ENCODE measurements around the gene MINK1.

MINK1 gene

GRCh38 chr17:4941319-4941610 lies 108.1 kb downstream of the MINK1 start:
- POLR2A ChIA-PET, result interaction anchor here (3.1 kb wide), 1 partner anchor 26 kb away, joined by 84 read pairs; the partner anchor contains the start of gene SPAG7
- TF ChIP-seq NFRKB (IDR thresholded peaks at IDR 0.05) (no peak), TARDBP (IDR thresholded peaks at IDR 0.05) (no peak), ARNT (IDR thresholded peaks at IDR 0.05) (no peak), HDGF (IDR thresholded peaks at IDR 0.05; ENCODE audit: borderline replicate concordance) (no peak), SUZ12 (IDR thresholded peaks at IDR 0.05) (no peak), L3MBTL2 (conservative IDR thresholded peaks at IDR 0.05) (no peak), ELF4 (IDR thresholded peaks at IDR 0.05) (no peak), BHLHE40 (IDR thresholded peaks at IDR 0.05; ENCODE audit: borderline replicate concordance) (no peak), FOXK2 (IDR thresholded peaks at IDR 0.05) (no peak), CTBP1 (IDR thresholded peaks at IDR 0.05; ENCODE audit: borderline replicate concordance) (no peak), SP1 (IDR thresholded peaks at IDR 0.05) (no peak), LEF1 (IDR thresholded peaks at IDR 0.05; ENCODE audit: borderline replicate concordance) (no peak), FOXA1 (IDR thresholded peaks at IDR 0.05) (no peak), FOXM1 (IDR thresholded peaks at IDR 0.05; ENCODE audit: borderline replicate concordance) (no peak), ZNF384 (IDR thresholded peaks at IDR 0.05) (no peak)
- TF ChIP-seq, protein P1, sequence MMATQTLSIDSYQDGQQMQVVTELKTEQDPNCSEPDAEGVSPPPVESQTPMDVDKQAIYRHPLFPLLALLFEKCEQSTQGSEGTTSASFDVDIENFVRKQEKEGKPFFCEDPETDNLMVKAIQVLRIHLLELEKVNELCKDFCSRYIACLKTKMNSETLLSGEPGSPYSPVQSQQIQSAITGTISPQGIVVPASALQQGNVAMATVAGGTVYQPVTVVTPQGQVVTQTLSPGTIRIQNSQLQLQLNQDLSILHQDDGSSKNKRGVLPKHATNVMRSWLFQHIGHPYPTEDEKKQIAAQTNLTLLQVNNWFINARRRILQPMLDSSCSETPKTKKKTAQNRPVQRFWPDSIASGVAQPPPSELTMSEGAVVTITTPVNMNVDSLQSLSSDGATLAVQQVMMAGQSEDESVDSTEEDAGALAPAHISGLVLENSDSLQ (IDR thresholded peaks at IDR 0.05), result no peak
- no peak for DNase-seq (ENCODE audit: extremely low spot score)
- CTCF ChIA-PET, result interaction anchor here (1.1 kb wide), 1 partner anchor 46 kb away, joined by 3 read pairs; the partner anchor contains the start of gene CAMTA2

GRCh38 chr17:4942760-4943508 lies 109.8 kb downstream of the MINK1 start:
- CTCF ChIA-PET, result no interaction called here
- TF ChIP-seq, protein P1 (IDR thresholded peaks at IDR 0.05), result no peak
- TF ChIP-seq SUZ12 (IDR thresholded peaks at IDR 0.05) (no peak), ARNT (IDR thresholded peaks at IDR 0.05) (no peak), ZNF384 (IDR thresholded peaks at IDR 0.05) (no peak), FOXA1 (IDR thresholded peaks at IDR 0.05) (no peak), CTBP1 (IDR thresholded peaks at IDR 0.05; ENCODE audit: borderline replicate concordance) (no peak), LEF1 (IDR thresholded peaks at IDR 0.05; ENCODE audit: borderline replicate concordance) (no peak), ELF4 (IDR thresholded peaks at IDR 0.05) (no peak)
- POLR2A ChIA-PET, result interaction anchor here (3.6 kb wide), 1 partner anchor 24 kb away, joined by 14 read pairs; the partner anchor contains the start of gene SPAG7
- DNase-seq (ENCODE audit: extremely low spot score), result no peak

DNA sequence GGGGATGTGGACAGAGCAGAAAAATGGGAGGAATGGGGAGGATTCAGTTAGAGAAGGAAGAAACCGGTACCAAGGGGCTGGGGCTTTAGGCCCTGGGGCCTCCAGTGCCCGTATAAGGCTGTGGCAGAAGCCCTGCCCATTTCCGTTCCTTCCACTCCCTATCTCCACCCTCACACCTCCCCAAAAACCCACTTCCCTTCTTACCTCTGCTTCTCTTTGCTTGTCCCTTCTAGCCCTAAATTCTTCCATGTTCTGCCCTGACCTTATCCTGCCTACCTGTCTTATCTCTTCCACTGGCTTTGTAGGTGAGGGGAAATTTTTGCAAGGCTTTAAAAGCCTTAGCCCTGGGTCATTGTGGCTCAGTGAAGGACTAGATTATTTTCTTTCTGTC lies 111.0 kb downstream of the MINK1 start:
- TF ChIP-seq CTBP1 (IDR thresholded peaks at IDR 0.05; ENCODE audit: borderline replicate concordance), result no peak
- TF ChIP-seq ARNT (IDR thresholded peaks at IDR 0.05), result no peak
- no peak for TF ChIP-seq BHLHE40 (IDR thresholded peaks at IDR 0.05; ENCODE audit: borderline replicate concordance)
- TF ChIP-seq, protein P1 (IDR thresholded peaks at IDR 0.05), result no peak
- no peak for DNase-seq (ENCODE audit: extremely low spot score)
- CTCF ChIA-PET, result no interaction called here
- POLR2A ChIA-PET, result interaction anchor here (1.5 to 3.6 kb wide), 2 partner anchors 22 to 23 kb away, joined by 3 to 14 read pairs; partner anchors contain the start of gene SPAG7

DNA sequence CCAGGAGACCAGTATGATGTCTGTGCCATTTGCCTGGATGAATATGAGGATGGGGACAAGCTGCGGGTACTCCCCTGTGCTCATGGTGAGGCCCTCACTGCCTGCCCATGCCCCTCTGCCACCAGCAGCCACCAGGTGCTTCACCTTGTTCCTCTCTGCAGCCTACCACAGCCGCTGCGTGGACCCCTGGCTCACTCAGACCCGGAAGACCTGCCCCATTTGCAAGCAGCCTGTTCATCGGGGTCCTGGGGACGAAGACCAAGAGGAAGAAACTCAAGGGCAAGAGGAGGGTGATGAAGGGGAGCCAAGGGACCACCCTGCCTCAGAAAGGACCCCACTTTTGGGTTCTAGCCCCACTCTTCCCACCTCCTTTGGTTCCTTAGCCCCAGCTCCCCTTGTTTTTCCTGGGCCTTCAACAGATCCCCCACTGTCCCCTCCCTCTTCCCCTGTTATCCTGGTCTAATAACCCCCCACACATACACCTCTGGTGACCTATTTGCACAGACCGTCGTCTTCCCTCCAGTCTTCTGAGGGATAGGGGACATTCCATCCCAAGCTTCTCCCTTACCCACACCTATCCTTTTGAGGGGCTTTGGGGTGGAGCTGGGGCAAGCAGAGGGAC lies 111.5 kb downstream of the MINK1 start:
- ChIA-PET POLR2A (interaction anchor here (1.5 to 3.6 kb wide), 2 partner anchors 21 to 23 kb away, joined by 3 to 14 read pairs; partner anchors contain the start of gene SPAG7), CTCF (interaction anchor here (1.0 kb wide), 1 partner anchor 43 kb away, joined by 3 read pairs; the partner anchor contains the start of gene CAMTA2)
- no peak for TF ChIP-seq BHLHE40 (IDR thresholded peaks at IDR 0.05; ENCODE audit: borderline replicate concordance)
- TF ChIP-seq L3MBTL2 (conservative IDR thresholded peaks at IDR 0.05), result no peak
- no peak for TF ChIP-seq HDGF (IDR thresholded peaks at IDR 0.05; ENCODE audit: borderline replicate concordance)
- TF ChIP-seq ZNF384 (IDR thresholded peaks at IDR 0.05), result no peak
- TF ChIP-seq SUZ12 (IDR thresholded peaks at IDR 0.05), result no peak
- TF ChIP-seq NFRKB (IDR thresholded peaks at IDR 0.05), result no peak
- TF ChIP-seq SP1 (IDR thresholded peaks at IDR 0.05), result no peak
- DNase-seq (ENCODE audit: extremely low spot score), result no peak

DNA sequence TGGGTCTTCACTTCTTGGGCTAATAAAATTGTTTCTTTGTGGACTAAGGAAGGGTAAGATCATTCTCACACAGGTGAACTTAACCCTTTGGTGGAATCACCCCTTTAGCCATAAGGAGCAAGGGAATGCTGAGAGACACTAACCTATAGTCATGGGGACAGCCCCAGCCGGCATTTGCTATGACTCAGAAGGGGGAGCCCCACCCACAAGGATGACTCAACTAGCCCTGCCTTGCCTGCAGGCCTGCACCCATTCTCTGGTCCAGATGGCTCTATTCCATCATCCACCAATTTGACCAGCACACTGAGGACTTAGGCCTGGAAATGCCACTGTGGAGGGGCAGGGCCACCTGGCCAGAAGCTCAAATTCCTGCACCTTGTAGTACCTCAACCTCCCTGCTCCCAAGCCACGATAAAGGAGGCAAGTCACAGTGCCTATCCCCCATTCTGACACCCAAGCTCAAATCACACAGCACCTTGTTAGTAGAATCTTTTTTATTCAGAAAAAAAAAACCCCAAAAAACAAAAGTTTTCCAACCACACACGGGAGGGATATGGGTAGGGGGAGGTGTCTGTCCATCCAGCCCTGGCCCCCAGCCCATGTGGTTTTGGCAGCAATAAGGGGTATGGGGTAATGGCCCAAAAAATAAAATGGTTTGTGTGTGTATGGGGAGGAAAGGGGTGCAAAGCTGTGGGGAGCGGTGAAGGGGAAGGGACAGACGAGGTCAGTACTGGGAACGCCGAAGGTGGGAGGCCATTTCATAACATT lies 112.2 kb downstream of the MINK1 start:
- ChIA-PET POLR2A (interaction anchor here (1.5 to 3.6 kb wide), 3 partner anchors 20 to 36 kb away, joined by 3 to 14 read pairs (median 7); partner anchors contain the start of gene SPAG7), CTCF (interaction anchor here (1.0 to 1.5 kb wide), 2 partner anchors 42 kb away, joined by 3 read pairs; partner anchors contain the start of genes CAMTA2 and CHRNE)
- TF ChIP-seq CTBP1 (IDR thresholded peaks at IDR 0.05; ENCODE audit: borderline replicate concordance) (no peak), FOXA1 (IDR thresholded peaks at IDR 0.05) (no peak), FOXM1 (IDR thresholded peaks at IDR 0.05; ENCODE audit: borderline replicate concordance) (no peak), ELF4 (IDR thresholded peaks at IDR 0.05) (peak; percentile 9; the same call in 1 of the 2 replicates), HDGF (IDR thresholded peaks at IDR 0.05; ENCODE audit: borderline replicate concordance) (no peak)
- no peak for DNase-seq (ENCODE audit: extremely low spot score)
